HCT116 (cell line): ENCODE results near the gene PELI1. TPM values are rescaled to one million over a fixed set of nuclear protein-coding genes. Genes with fewer than 3 reads are reported as not detected.

ENCODE experiments used
- ATAC-seq: fragments of 200-7000 bp; cut with Tn5 transposase; 2 replicates; pipeline ENCODE4 v1.9.1; 2020; ENCODE audit warnings: mild to moderate bottlenecking, moderate library complexity
- BruUV-seq: library from RNA; stranded (reverse); fragments of 400-500 nt; replicated peaks from 2 replicates; lab custom pipeline; 2021; lab: Mats Ljungman, UMichigan
- CTCF ChIA-PET: fragments of 300-600 bp; sonication (Branson Sonifier 250); formaldehyde crosslinking; loops from one replicate; lab custom pipeline; 2021; ENCODE audit warnings: antibody characterized with exemption; lab: Charles Lee
- POLR2A ChIA-PET: fragments of 300-600, 350-600 bp; sonication (Branson Sonifier 250); formaldehyde crosslinking; loops from one replicate; lab custom pipeline; 2021; ENCODE audit warnings: antibody characterized with exemption; lab: Charles Lee
- RAD21 ChIA-PET, 2 experiments: fragments of 300-600 bp; sonication (Branson Sonifier 250); formaldehyde crosslinking; loops; one replicate each; lab custom pipeline; 2023; ENCODE audit warnings: low total read pairs in 2 of 2; ENCODE audit not compliant: uncharacterized antibody in 2 of 2, unreplicated experiment in 2 of 2, low non-redundant PET in 1 of 2; lab: Charles Lee
- DNase-seq: peaks from one replicate; pipeline ENCODE4 v3.0.0-alpha.2; 2010; ENCODE audit warnings: low read depth, low spot score
- H2AFZ ChIP-seq: fragments of 200-600 bp; shearing (Covaris generic), sonication (generic); 2 replicates; pipeline ENCODE4 v1.6.1; 2017; ENCODE audit warnings: low read depth, mixed run types, mixed read lengths, antibody characterized with exemption, low read length; ENCODE audit not compliant: poor library complexity, severe bottlenecking
- H3K27ac ChIP-seq: 2 replicates; pipeline ENCODE4 v1.5.1; 2012; ENCODE audit warnings: low read depth, low read length
- H3K27me3 ChIP-seq: fragments of 200-600 bp; sonication (generic); 2 replicates; pipeline ENCODE4 v1.6.1; 2016; ENCODE audit warnings: mixed run types, low read length, mixed read lengths; ENCODE audit not compliant: insufficient read depth
- H3K36me3 ChIP-seq, 2 experiments: fragments of 200-500 bp in 1 of 2; fragments of 200-600 bp in 1 of 2; sonication (Bioruptor generic) in 1 of 2; sonication (generic) in 1 of 2; 2 replicates each; pipeline versions ENCODE4 v1.5.1 to v1.6.1; 2014 to 2016; ENCODE audit warnings: low read length in 2 of 2, inconsistent platforms in 1 of 2, mixed read lengths in 1 of 2, mixed run types in 1 of 2; ENCODE audit not compliant: insufficient read depth in 2 of 2, control insufficient read depth in 1 of 2
- H3K4me1 ChIP-seq, 2 experiments: fragments of 200-600 bp in 1 of 2; sonication (generic) in 1 of 2; 2 replicates each; pipeline versions ENCODE4 v1.5.1 to v1.6.1; 2012 to 2017; ENCODE audit warnings: low read length in 2 of 2, inconsistent platforms in 1 of 2, mild to moderate bottlenecking in 1 of 2, mixed read lengths in 1 of 2, mixed run types in 1 of 2, moderate library complexity in 1 of 2; ENCODE audit not compliant: insufficient read depth in 2 of 2, control insufficient read depth in 1 of 2
- H3K4me2 ChIP-seq: fragments of 200-600 bp; sonication (generic); 2 replicates; pipeline ENCODE4 v1.6.1; 2017; ENCODE audit warnings: mixed run types, low read length, mixed read lengths
- H3K4me3 ChIP-seq, 2 experiments: fragments of 200-600 bp in 1 of 2; sonication (generic) in 1 of 2; replicated peaks in 1 of 2; 2 replicates each; pipeline ENCODE4 v1.5.1; 2011 to 2016; ENCODE audit warnings: low read length in 2 of 2, control low read depth in 1 of 2, low read depth in 1 of 2, mild to moderate bottlenecking in 1 of 2, mixed read lengths in 1 of 2, mixed run types in 1 of 2
- H3K79me2 ChIP-seq: fragments of 200-600 bp; sonication (generic); 2 replicates; pipeline ENCODE4 v1.6.1; 2017; ENCODE audit warnings: mild to moderate bottlenecking, mixed run types, low read length, moderate library complexity, mixed read lengths; ENCODE audit not compliant: insufficient read depth
- H3K9ac ChIP-seq: fragments of 200-600 bp; sonication (generic); 2 replicates; pipeline ENCODE4 v1.6.1; 2016; ENCODE audit warnings: low read length, mixed read lengths
- H3K9me2 ChIP-seq: fragments of 200-600 bp; sonication (generic), shearing (Covaris generic); 2 replicates; pipeline ENCODE4 v1.6.1; 2017; ENCODE audit warnings: mixed run types, mild to moderate bottlenecking, moderate library complexity; ENCODE audit not compliant: insufficient read depth
- H3K9me3 ChIP-seq, 2 experiments: fragments of 200-500 bp in 1 of 2; fragments of 200-600 bp in 1 of 2; sonication (Bioruptor generic) in 1 of 2; sonication (generic) in 1 of 2; 2 replicates each; pipeline ENCODE4 v1.6.1; 2014 to 2017; ENCODE audit warnings: low read length in 2 of 2, mixed read lengths in 2 of 2, inconsistent platforms in 1 of 2, low read depth in 1 of 2, mild to moderate bottlenecking in 1 of 2, mixed run types in 1 of 2, moderate library complexity in 1 of 2; ENCODE audit not compliant: control insufficient read depth in 1 of 2, insufficient read depth in 1 of 2
- H4K20me1 ChIP-seq: fragments of 200-600 bp; sonication (generic), shearing (Covaris generic); 2 replicates; pipeline ENCODE4 v1.6.1; 2017; ENCODE audit warnings: mixed run types, mild to moderate bottlenecking, moderate library complexity; ENCODE audit not compliant: insufficient read depth
- CBX3 ChIP-seq: IDR thresholded peaks from 2 replicates; pipeline ENCODE4 v1.6.1; 2012; ENCODE audit warnings: low read depth
- CEBPB ChIP-seq: IDR thresholded peaks from 2 replicates; pipeline ENCODE4 v1.6.1; 2012; ENCODE audit warnings: low read depth
- EGR1 ChIP-seq: IDR thresholded peaks from 2 replicates; pipeline ENCODE4 v1.6.1; 2012; ENCODE audit warnings: low read depth
- EZH2 ChIP-seq: fragments of 200-600 bp; sonication (generic); IDR thresholded peaks from 2 replicates; pipeline ENCODE4 v1.6.1; 2017; ENCODE audit warnings: antibody characterized with exemption, mixed run types
- EZH2phosphoT487 ChIP-seq: fragments of 200-600 bp; IDR thresholded peaks from 2 replicates; pipeline ENCODE4 v1.6.1; 2018; ENCODE audit warnings: antibody characterized with exemption, borderline replicate concordance
- FOSL1 ChIP-seq: IDR thresholded peaks from 2 replicates; pipeline ENCODE4 v1.6.1; 2012; ENCODE audit warnings: low read depth
- YY1 ChIP-seq: IDR thresholded peaks from 2 replicates; pipeline ENCODE4 v1.6.1; 2011; ENCODE audit warnings: low read length, low read depth, moderate library complexity, mild to moderate bottlenecking; ENCODE audit not compliant: insufficient replicate concordance; ENCODE audit errors: extremely low read depth
- ZNF274 ChIP-seq: fragments of 200-500 bp; sonication (Bioruptor generic); IDR thresholded peaks from 2 replicates; pipeline ENCODE4 v1.6.1; 2014; ENCODE audit warnings: mild to moderate bottlenecking, low read depth, low read length, inconsistent platforms
- intact Hi-C: fragments of 100-400 bp; cut with micrococcal nuclease; formaldehyde crosslinking; loops from 2 replicates; pipeline ENCODE4 v1.10.0; 2022
- total RNA-seq: library from RNA; stranded (reverse); gene quantifications from one replicate; pipeline ENCODE4 v1.2.1, GENCODE V29; 2021; ENCODE audit not compliant: unreplicated experiment
- TF ChIP-seq, protein P1 (sequence below): IDR thresholded peaks from 2 replicates; pipeline ENCODE4 v1.6.1; 2012
- TF ChIP-seq, protein P2 (sequence below), 3 experiments: fragments of 200-600 bp in 1 of 3; sonication (generic) in 1 of 3; IDR thresholded peaks in 2 of 3; conservative IDR thresholded peaks in 1 of 3; 2 replicates each; pipeline ENCODE4 v1.5.1; 2012 to 2017; ENCODE audit warnings: low read depth in 2 of 3, low read length in 2 of 3, antibody characterized with exemption in 1 of 3, borderline replicate concordance in 1 of 3, control low read depth in 1 of 3, mild to moderate bottlenecking in 1 of 3, mixed read lengths in 1 of 3, mixed run types in 1 of 3, moderate library complexity in 1 of 3; ENCODE audit not compliant: insufficient read depth in 1 of 3
- TF ChIP-seq, protein P3 (sequence below): IDR thresholded peaks from 2 replicates; pipeline ENCODE4 v1.6.1; 2011; ENCODE audit warnings: mild to moderate bottlenecking, low read length, moderate library complexity; ENCODE audit not compliant: insufficient replicate concordance; ENCODE audit errors: extremely low read depth

PELI1 gene
- total RNA-seq, 1 experiment from 2014 or later, result 7.9 TPM

DNA sequence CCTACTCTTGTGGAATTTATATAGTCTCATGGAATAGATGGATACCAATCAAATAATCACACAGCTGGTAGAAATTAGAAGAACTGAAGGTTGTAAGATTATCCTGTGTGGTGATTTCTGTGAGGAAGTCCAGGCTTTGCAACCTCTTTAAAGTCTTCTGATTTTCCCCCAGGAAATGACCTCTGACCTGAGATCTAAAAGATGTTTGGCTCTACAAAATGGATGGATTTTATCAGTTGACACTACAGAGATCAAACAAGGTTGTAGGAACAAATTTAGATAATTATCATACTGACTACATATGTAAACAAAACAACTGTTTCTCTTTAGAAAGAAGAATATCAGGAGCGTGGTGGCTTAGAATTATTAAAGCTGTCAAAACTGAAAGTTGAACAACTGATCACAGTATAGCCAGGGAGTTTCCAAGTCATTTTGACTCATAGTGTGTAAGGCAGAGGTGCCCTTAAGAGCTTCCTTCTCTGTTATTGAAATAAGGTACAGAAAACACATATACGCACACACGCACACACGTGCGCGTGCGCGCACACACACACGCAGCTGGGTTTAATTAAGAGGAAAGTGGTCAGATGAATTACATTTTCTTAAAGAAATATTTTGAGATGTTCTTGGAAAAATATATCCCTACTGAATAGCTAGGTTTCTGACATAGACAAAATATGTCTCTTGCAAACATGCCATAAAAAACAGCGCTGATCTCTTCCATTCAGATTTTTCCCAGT lies 35.5 kb upstream of the PELI1 start:
- ChIA-PET CTCF (interaction anchor here (0.6 kb wide), 1 partner anchor 132 kb away, joined by 3 read pairs; no protein-coding TSS in a partner anchor), POLR2A (interaction anchor here (0.7 kb wide), 1 partner anchor 82 kb away, joined by 3 read pairs; no protein-coding TSS in a partner anchor), RAD21 (no interaction called here)
- BruUV-seq, result no TSS peak
- Histone ChIP-seq H3K36me3 (no peaks in the 10 kb centered on the region), H3K27me3 (no peaks in the 10 kb centered on the region), H3K9me3 (no peaks in the 10 kb centered on the region), H3K4me3 (no peak overlapping the region), H3K9ac (no peak overlapping the region), H3K9me2 (no peaks in the 10 kb centered on the region), H4K20me1 (no peaks in the 10 kb centered on the region), H3K4me2 (no peak overlapping the region), H2AFZ (no peak overlapping the region), H3K79me2 (no peaks in the 10 kb centered on the region), H3K27ac (no peak overlapping the region), H3K4me1 (no peaks in the 10 kb centered on the region)
- ATAC-seq, result no peak
- DNase-seq, result no peak
- intact Hi-C loops, result no loop called here
- TF ChIP-seq EZH2 (no peak), ZNF274 (no peak), CBX3 (no peak), EZH2phosphoT487 (no peak), YY1 (no peak), EGR1 (no peak)
- TF ChIP-seq, protein P1, sequence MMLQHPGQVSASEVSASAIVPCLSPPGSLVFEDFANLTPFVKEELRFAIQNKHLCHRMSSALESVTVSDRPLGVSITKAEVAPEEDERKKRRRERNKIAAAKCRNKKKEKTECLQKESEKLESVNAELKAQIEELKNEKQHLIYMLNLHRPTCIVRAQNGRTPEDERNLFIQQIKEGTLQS, result no peak

DNA sequence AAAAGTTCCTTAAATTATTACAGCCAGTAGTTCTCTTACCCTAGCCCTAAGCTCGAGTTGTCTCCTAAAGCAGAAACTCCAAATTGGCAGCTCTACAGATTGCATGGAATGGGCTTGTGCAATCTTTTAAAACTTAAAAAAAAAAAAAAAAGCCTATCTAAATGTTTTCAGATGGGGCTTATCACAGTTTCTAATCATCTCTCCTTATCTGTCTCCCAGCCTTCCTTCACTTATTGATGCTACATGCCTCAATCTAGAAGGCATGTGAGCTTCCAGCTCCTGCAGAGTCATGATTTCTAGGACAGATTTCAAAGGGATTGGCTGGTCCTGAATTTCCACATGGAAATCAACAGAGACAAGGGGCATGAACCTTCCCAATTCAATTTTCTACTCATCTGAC lies 33.1 kb upstream of the PELI1 start:
- POLR2A ChIA-PET, result no interaction called here
- H3K9me2 ChIP-seq, result no peaks in the 10 kb centered on the region
- no peak for DNase-seq
- CTCF ChIA-PET, result no interaction called here
- H3K9me3 ChIP-seq, result no peaks in the 10 kb centered on the region
- no peak overlapping the region for H3K9ac ChIP-seq
- TF ChIP-seq, protein P2, sequence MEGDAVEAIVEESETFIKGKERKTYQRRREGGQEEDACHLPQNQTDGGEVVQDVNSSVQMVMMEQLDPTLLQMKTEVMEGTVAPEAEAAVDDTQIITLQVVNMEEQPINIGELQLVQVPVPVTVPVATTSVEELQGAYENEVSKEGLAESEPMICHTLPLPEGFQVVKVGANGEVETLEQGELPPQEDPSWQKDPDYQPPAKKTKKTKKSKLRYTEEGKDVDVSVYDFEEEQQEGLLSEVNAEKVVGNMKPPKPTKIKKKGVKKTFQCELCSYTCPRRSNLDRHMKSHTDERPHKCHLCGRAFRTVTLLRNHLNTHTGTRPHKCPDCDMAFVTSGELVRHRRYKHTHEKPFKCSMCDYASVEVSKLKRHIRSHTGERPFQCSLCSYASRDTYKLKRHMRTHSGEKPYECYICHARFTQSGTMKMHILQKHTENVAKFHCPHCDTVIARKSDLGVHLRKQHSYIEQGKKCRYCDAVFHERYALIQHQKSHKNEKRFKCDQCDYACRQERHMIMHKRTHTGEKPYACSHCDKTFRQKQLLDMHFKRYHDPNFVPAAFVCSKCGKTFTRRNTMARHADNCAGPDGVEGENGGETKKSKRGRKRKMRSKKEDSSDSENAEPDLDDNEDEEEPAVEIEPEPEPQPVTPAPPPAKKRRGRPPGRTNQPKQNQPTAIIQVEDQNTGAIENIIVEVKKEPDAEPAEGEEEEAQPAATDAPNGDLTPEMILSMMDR (IDR thresholded peaks at IDR 0.05 in 2 of 3, conservative IDR thresholded peaks at IDR 0.05 in 1 of 3; ENCODE audit: borderline replicate concordance in 1 of 3, insufficient read depth in 1 of 3, low read depth in 2 of 3, low read length in 2 of 3), result no peak
- TF ChIP-seq, protein P3, sequence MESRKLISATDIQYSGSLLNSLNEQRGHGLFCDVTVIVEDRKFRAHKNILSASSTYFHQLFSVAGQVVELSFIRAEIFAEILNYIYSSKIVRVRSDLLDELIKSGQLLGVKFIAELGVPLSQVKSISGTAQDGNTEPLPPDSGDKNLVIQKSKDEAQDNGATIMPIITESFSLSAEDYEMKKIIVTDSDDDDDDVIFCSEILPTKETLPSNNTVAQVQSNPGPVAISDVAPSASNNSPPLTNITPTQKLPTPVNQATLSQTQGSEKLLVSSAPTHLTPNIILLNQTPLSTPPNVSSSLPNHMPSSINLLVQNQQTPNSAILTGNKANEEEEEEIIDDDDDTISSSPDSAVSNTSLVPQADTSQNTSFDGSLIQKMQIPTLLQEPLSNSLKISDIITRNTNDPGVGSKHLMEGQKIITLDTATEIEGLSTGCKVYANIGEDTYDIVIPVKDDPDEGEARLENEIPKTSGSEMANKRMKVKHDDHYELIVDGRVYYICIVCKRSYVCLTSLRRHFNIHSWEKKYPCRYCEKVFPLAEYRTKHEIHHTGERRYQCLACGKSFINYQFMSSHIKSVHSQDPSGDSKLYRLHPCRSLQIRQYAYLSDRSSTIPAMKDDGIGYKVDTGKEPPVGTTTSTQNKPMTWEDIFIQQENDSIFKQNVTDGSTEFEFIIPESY, result no peak
- TF ChIP-seq FOSL1 (no peak), CEBPB (no peak)
- H2AFZ ChIP-seq, result no peak overlapping the region
- no TSS peak for BruUV-seq
- RAD21 ChIA-PET, result no interaction called here
- no peaks in the 10 kb centered on the region for H3K4me1 ChIP-seq
- no peaks in the 10 kb centered on the region for H3K36me3 ChIP-seq
- H4K20me1 ChIP-seq, result no peaks in the 10 kb centered on the region
- H3K4me3 ChIP-seq, result no peak overlapping the region
- ATAC-seq, result no peak
- H3K4me2 ChIP-seq, result no peak overlapping the region
- no peaks in the 10 kb centered on the region for H3K27me3 ChIP-seq
- intact Hi-C loops, result no loop called here
- no peaks in the 10 kb centered on the region for H3K79me2 ChIP-seq
- H3K27ac ChIP-seq, result no peak overlapping the region
